H9 (cell line): ENCODE results near the gene DPH7. TPM values are rescaled to one million over a fixed set of nuclear protein-coding genes. Genes with fewer than 3 reads are reported as not detected.

Experiments
- DNase-seq: peaks from one replicate; pipeline ENCODE4 v3.0.0-alpha.2; 2017
- H2AFZ ChIP-seq: one replicate; pipeline ENCODE4 v1.6.1; 2013; ENCODE audit warnings: mild to moderate bottlenecking, low read length, control low read depth, moderate library complexity
- H2AK5ac ChIP-seq: 2 replicates; pipeline ENCODE4 v1.6.1; 2013; ENCODE audit warnings: low read length, control low read depth, mixed read lengths; ENCODE audit not compliant: insufficient read length
- H2BK120ac ChIP-seq: one replicate; pipeline ENCODE4 v1.6.1; 2013; ENCODE audit warnings: low read depth, mild to moderate bottlenecking, low read length, control low read depth, inconsistent platforms; ENCODE audit not compliant: poor library complexity, severe bottlenecking
- H2BK12ac ChIP-seq: 2 replicates; pipeline ENCODE4 v1.6.1; 2013; ENCODE audit warnings: low read length, control low read depth, mixed read lengths, low read depth; ENCODE audit not compliant: insufficient read length
- H2BK15ac ChIP-seq: 2 replicates; pipeline ENCODE4 v1.6.1; 2013; ENCODE audit warnings: low read depth, low read length, control low read depth
- H2BK20ac ChIP-seq: one replicate; pipeline ENCODE4 v1.6.1; 2013; ENCODE audit warnings: low read depth, mild to moderate bottlenecking, low read length, control low read depth, inconsistent platforms; ENCODE audit not compliant: poor library complexity, severe bottlenecking
- H2BK5ac ChIP-seq: 2 replicates; pipeline ENCODE4 v1.6.1; 2013; ENCODE audit warnings: low read length, control low read depth, mixed read lengths; ENCODE audit not compliant: insufficient read length
- H3K14ac ChIP-seq: 2 replicates; pipeline ENCODE4 v1.6.1; 2013; ENCODE audit warnings: low read length, control low read depth; ENCODE audit not compliant: insufficient read depth
- H3K18ac ChIP-seq: 2 replicates; pipeline ENCODE4 v1.6.1; 2013; ENCODE audit warnings: low read depth, mild to moderate bottlenecking, mixed read lengths, low read length, control low read depth; ENCODE audit not compliant: insufficient read length
- H3K23ac ChIP-seq: 2 replicates; pipeline ENCODE4 v1.6.1; 2013; ENCODE audit warnings: low read length, control low read depth, mixed read lengths, low read depth; ENCODE audit not compliant: insufficient read length
- H3K23me2 ChIP-seq: 2 replicates; pipeline ENCODE4 v1.6.1; 2013; ENCODE audit warnings: low read depth, mild to moderate bottlenecking, mixed read lengths, low read length, control low read depth; ENCODE audit not compliant: insufficient read length, poor library complexity, severe bottlenecking
- H3K27ac ChIP-seq: 2 replicates; pipeline ENCODE4 v1.5.1; 2013; ENCODE audit warnings: low read length, control low read depth, mixed read lengths, low read depth; ENCODE audit not compliant: insufficient read length
- H3K27me3 ChIP-seq: 2 replicates; pipeline ENCODE4 v1.6.1; 2013; ENCODE audit warnings: low read length, control low read depth, inconsistent platforms; ENCODE audit not compliant: insufficient read depth
- H3K4ac ChIP-seq: 2 replicates; pipeline ENCODE4 v1.6.1; 2013; ENCODE audit warnings: low read depth, mild to moderate bottlenecking, control low read depth, inconsistent platforms, low read length, moderate library complexity
- H3K4me1 ChIP-seq: 2 replicates; pipeline ENCODE4 v1.6.1; 2013; ENCODE audit warnings: low read length, control low read depth, inconsistent platforms; ENCODE audit not compliant: insufficient read depth
- H3K4me2 ChIP-seq: 2 replicates; pipeline ENCODE4 v1.6.1; 2013; ENCODE audit warnings: low read length, control low read depth, mixed read lengths; ENCODE audit not compliant: insufficient read length, insufficient read depth
- H3K56ac ChIP-seq: 2 replicates; pipeline ENCODE4 v1.6.1; 2013; ENCODE audit warnings: low read depth, mild to moderate bottlenecking, mixed read lengths, low read length, control low read depth; ENCODE audit not compliant: insufficient read length
- H3K79me1 ChIP-seq: 2 replicates; pipeline ENCODE4 v1.6.1; 2013; ENCODE audit warnings: low read depth, mild to moderate bottlenecking, moderate library complexity, low read length, control low read depth, inconsistent platforms; ENCODE audit not compliant: insufficient read depth, poor library complexity, severe bottlenecking
- H3K79me2 ChIP-seq: 2 replicates; pipeline ENCODE4 v1.6.1; 2013; ENCODE audit warnings: low read length, control low read depth, inconsistent platforms; ENCODE audit not compliant: insufficient read depth
- H3K9ac ChIP-seq: 2 replicates; pipeline ENCODE4 v1.6.1; 2013; ENCODE audit warnings: low read length, control low read depth, mixed read lengths; ENCODE audit not compliant: insufficient read length; ENCODE audit errors: extremely low read depth
- H3K9me3 ChIP-seq: one replicate; pipeline ENCODE4 v1.6.1; 2013; ENCODE audit warnings: low read depth, low read length, inconsistent platforms; ENCODE audit not compliant: control insufficient read depth
- H3T11ph ChIP-seq: one replicate; pipeline ENCODE4 v1.6.1; 2013; ENCODE audit warnings: mild to moderate bottlenecking, low read length, control low read depth, inconsistent platforms
- H4K20me1 ChIP-seq: one replicate; pipeline ENCODE4 v1.6.1; 2013; ENCODE audit not compliant: control insufficient read depth, insufficient read length, insufficient read depth
- H4K5ac ChIP-seq: 2 replicates; pipeline ENCODE4 v1.6.1; 2013; ENCODE audit warnings: low read depth, mild to moderate bottlenecking, mixed read lengths, low read length, control low read depth; ENCODE audit not compliant: insufficient read length
- H4K8ac ChIP-seq: replicated peaks from 2 replicates; pipeline ENCODE4 v1.6.1; 2013; ENCODE audit warnings: low read length, control low read depth, mixed read lengths, low read depth; ENCODE audit not compliant: insufficient read length
- H4K91ac ChIP-seq: 2 replicates; pipeline ENCODE4 v1.6.1; 2013; ENCODE audit warnings: low read depth, mild to moderate bottlenecking, moderate library complexity, mixed read lengths, low read length, control low read depth; ENCODE audit not compliant: insufficient read length
- H3K27ac Mint-ChIP-seq, 3 experiments: 2 replicates in 2 of 3; 3 replicates in 1 of 3; pipeline ENCODE4 v1.8.0; 2020 to 2021; ENCODE audit warnings: mixed read lengths in 3 of 3, mild to moderate bottlenecking in 1 of 3, moderate library complexity in 1 of 3
- H3K27me3 Mint-ChIP-seq: 2 replicates; pipeline ENCODE4 v1.8.0; 2021; ENCODE audit warnings: low read depth, mild to moderate bottlenecking, moderate library complexity, mixed read lengths
- H3K36me3 Mint-ChIP-seq, 3 experiments: 2 replicates in 2 of 3; 3 replicates in 1 of 3; pipeline ENCODE4 v1.8.0; 2020 to 2021; ENCODE audit warnings: low read depth in 3 of 3, mixed read lengths in 3 of 3; ENCODE audit not compliant: insufficient read depth in 1 of 3
- H3K4me1 Mint-ChIP-seq, 2 experiments: 2 replicates each; pipeline ENCODE4 v1.8.0; 2020; ENCODE audit warnings: mixed read lengths in 2 of 2
- H3K4me3 Mint-ChIP-seq, 2 experiments: 2 replicates in 1 of 2; 3 replicates in 1 of 2; pipeline ENCODE4 v1.8.0; 2020 to 2021; ENCODE audit warnings: mild to moderate bottlenecking in 2 of 2, mixed read lengths in 2 of 2, moderate library complexity in 1 of 2
- H3K9me3 Mint-ChIP-seq, 2 experiments: 2 replicates in 1 of 2; 3 replicates in 1 of 2; pipeline ENCODE4 v1.8.0; 2020; ENCODE audit warnings: mild to moderate bottlenecking in 2 of 2, mixed read lengths in 2 of 2, moderate library complexity in 1 of 2
- whole genome bisulfite sequencing: extraction: QIAGEN DNeasy Blood & Tissue Kit; methylation state at CpG from one replicate; pipeline ENCODE4 v1.1.7; 2013; ENCODE audit warnings: missing lambda C conversion rate, low lambda C conversion rate, mixed read lengths; ENCODE audit not compliant: insufficient read length; ENCODE audit errors: extremely low coverage; 5-methylcytosine and 5-hydroxymethylcytosine counted together
- total RNA-seq: library from RNA; stranded (reverse); gene quantifications from 2 replicates; pipeline ENCODE4 v1.2.1, GENCODE V29; 2021
- TF ChIP-seq, protein P1 (sequence below): fragments of 200-600 bp; sonication (generic); conservative IDR thresholded peaks from 3 replicates; pipeline ENCODE4 v1.8.0; 2021; ENCODE audit warnings: antibody characterized with exemption, mild to moderate bottlenecking

Gene DPH7
- total RNA-seq, 1 experiment from 2014 or later = 51.3 TPM

DNA sequence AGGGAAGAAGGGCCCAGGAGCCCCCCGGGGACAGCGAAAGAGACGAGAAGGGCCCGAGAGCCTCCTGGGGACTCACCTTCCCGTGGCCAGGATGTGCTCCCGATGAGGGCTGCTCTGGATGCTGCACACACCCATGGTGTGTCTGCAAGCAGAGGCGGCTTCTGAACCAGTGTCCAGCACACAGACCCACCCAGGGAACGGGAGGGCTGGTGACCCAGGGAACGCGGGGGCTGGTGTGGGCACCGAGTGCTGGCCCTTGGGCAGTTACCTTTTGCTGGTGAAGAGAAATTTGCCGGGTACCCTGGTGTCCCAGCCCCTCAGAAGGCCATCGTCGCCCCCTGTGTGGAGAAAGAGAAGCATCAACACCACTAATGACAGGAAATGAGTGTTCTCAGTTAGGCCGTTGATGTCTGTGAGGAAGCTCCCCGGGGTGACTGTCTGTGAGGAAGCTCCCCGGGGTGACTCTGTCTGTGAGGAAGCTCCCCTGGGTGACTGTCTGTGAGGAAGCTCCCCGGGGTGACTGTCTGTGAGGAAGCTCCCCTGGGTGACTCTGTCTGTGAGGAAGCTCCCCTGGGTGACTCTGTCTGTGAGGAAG lies 13.8 kb downstream of the DPH7 start:
- Histone ChIP-seq H3K23me2 (no peaks in the 10 kb centered on the region), H4K8ac (no peak overlapping the region), H3K79me1 (no peaks in the 10 kb centered on the region), H3K56ac (no peak overlapping the region), H2BK12ac (no peak overlapping the region), H2AK5ac (no peak overlapping the region), H3K4me2 (no peak overlapping the region), H3K9me3 (no peaks in the 10 kb centered on the region), H4K20me1 (no peaks in the 10 kb centered on the region), H3K9ac (no peak overlapping the region), H2AFZ (no peak overlapping the region), H3T11ph (no peak overlapping the region), H4K5ac (no peak overlapping the region), H2BK20ac (no peak overlapping the region), H2BK15ac (no peak overlapping the region; the same call in 1 of the 2 replicates), H2BK120ac (no peak overlapping the region), H2BK5ac (no peak overlapping the region), H3K18ac (no peak overlapping the region), H3K27ac (no peak overlapping the region), H3K4ac (no peak overlapping the region), H4K91ac (no peak overlapping the region), H3K4me1 (no peaks in the 10 kb centered on the region), H3K23ac (no peak overlapping the region), H3K79me2 (no peaks in the 10 kb centered on the region; the same call in 1 of the 2 replicates), H3K27me3 (no peaks in the 10 kb centered on the region), H3K14ac (no peak overlapping the region)
- Mint-ChIP-seq H3K9me3 (no peaks in the 10 kb centered on the region), H3K36me3 (peaks cover 38 to 55% (median 48%) of the 10 kb centered on the region in 3 experiments), H3K4me1 (no peaks in the 10 kb centered on the region), H3K27ac (no peak overlapping the region), H3K27me3 (no peaks in the 10 kb centered on the region), H3K4me3 (no peak overlapping the region; a peak in 1 of 5 replicates)
- no CpG with 5 or more reads among the region's 18 CpGs for WGBS
- TF ChIP-seq, protein P1, sequence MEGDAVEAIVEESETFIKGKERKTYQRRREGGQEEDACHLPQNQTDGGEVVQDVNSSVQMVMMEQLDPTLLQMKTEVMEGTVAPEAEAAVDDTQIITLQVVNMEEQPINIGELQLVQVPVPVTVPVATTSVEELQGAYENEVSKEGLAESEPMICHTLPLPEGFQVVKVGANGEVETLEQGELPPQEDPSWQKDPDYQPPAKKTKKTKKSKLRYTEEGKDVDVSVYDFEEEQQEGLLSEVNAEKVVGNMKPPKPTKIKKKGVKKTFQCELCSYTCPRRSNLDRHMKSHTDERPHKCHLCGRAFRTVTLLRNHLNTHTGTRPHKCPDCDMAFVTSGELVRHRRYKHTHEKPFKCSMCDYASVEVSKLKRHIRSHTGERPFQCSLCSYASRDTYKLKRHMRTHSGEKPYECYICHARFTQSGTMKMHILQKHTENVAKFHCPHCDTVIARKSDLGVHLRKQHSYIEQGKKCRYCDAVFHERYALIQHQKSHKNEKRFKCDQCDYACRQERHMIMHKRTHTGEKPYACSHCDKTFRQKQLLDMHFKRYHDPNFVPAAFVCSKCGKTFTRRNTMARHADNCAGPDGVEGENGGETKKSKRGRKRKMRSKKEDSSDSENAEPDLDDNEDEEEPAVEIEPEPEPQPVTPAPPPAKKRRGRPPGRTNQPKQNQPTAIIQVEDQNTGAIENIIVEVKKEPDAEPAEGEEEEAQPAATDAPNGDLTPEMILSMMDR = no peak
- DNase-seq = no peak
